NCI-H1694 treated with DMSO at 0.1 percent for 48 hours (cell line): ENCODE results near the gene CCDC69.
"Not testable (repeated sequence)": the region's sequence is repeated elsewhere in the genome, so short reads cannot be mapped to it uniquely, and the experiment has no call there.

Experiments
- DNase-seq: peaks from one replicate; lab custom pipeline; 2025; lab: John Stamatoyannopoulos, UW

Gene CCDC69

GRCh38 chr5:151192626-151193025, 31.3 kb downstream of the CCDC69 start:
- DNase-seq: no peak

- no peak for DNase-seq
Observed at GRCh38 chr5:151191661-151192060, 32.2 kb downstream of the CCDC69 start.

- DNase-seq: no peak
Observed at GRCh38 chr5:151189151-151189550, 34.7 kb downstream of the CCDC69 start.

- DNase-seq: no peak
Observed at GRCh38 chr5:151186538-151186937, 37.4 kb downstream of the CCDC69 start.

- DNase-seq: no peak
Observed at GRCh38 chr5:151186052-151186451, 37.8 kb downstream of the CCDC69 start.

- DNase-seq: no peak
Observed at GRCh38 chr5:151184316-151185042, 39.4 kb downstream of the CCDC69 start.

GRCh38 chr5:151183456-151184245, 40.2 kb downstream of the CCDC69 start:
- DNase-seq: no peak

- no peak for DNase-seq
Observed at GRCh38 chr5:151182976-151183375, 40.9 kb downstream of the CCDC69 start.

- DNase-seq: no peak
Observed at GRCh38 chr5:151182524-151182900, 41.4 kb downstream of the CCDC69 start.

- no peak for DNase-seq
Observed at GRCh38 chr5:151181818-151182523, 41.9 kb downstream of the CCDC69 start.

- DNase-seq: no peak
Observed at GRCh38 chr5:151180291-151180690, 43.6 kb downstream of the CCDC69 start.

GRCh38 chr5:151179489-151179840, 44.4 kb downstream of the CCDC69 start:
- DNase-seq: no peak

- DNase-seq: no peak
Observed at GRCh38 chr5:151178777-151179488, 45.0 kb downstream of the CCDC69 start.

GRCh38 chr5:151178372-151178771, 45.5 kb downstream of the CCDC69 start:
- DNase-seq: no peak

- not testable (repeated sequence) for DNase-seq
Observed at GRCh38 chr5:151176268-151176667, 47.6 kb downstream of the CCDC69 start.

GRCh38 chr5:151174612-151175101, 49.2 kb downstream of the CCDC69 start:
- peak; percentile 63 for DNase-seq

GRCh38 chr5:151173711-151174611, 49.9 kb downstream of the CCDC69 start:
- DNase-seq: no peak

GRCh38 chr5:151171529-151171928, 52.4 kb downstream of the CCDC69 start:
- DNase-seq: no peak

GRCh38 chr5:151168602-151169344, 55.1 kb downstream of the CCDC69 start:
- no peak for DNase-seq

- no peak for DNase-seq
Observed at GRCh38 chr5:151167022-151167421, 56.9 kb downstream of the CCDC69 start.
